NT2/D1 (cell line): ENCODE data around the gene RTCA.

ENCODE experiments used
- YY1 ChIP-seq: IDR thresholded peaks from 2 replicates; pipeline ENCODE4 v1.6.1; 2011; ENCODE audit not compliant: insufficient read length, insufficient read depth
- ZNF274 ChIP-seq: IDR thresholded peaks from 2 replicates; pipeline ENCODE4 v1.6.1; 2011; ENCODE audit warnings: mild to moderate bottlenecking, low read depth, low read length

- TF ChIP-seq ZNF274 (no peak), YY1 (no peak)
Observed at GRCh38 chr1:100217834-100218233, 48.2 kb upstream of the RTCA start.
